H1 (cell line): ENCODE measurements around the gene KRT84. TPM values are rescaled to one million over a fixed set of nuclear protein-coding genes. Genes with fewer than 3 reads are reported as not detected.
"Not testable (repeated sequence)": the region's sequence is repeated elsewhere in the genome, so short reads cannot be mapped to it uniquely, and the experiment has no call there.

Experiments used
- CTCF ChIA-PET: fragments of 300-600 bp; sonication (Branson Sonifier 250); formaldehyde crosslinking; loops from one replicate; lab custom pipeline; 2021; ENCODE audit not compliant: partially characterized antibody; lab: Charles Lee
- POLR2A ChIA-PET: fragments of 300-600 bp; sonication (Branson Sonifier 250); formaldehyde crosslinking; loops from one replicate; lab custom pipeline; 2021; ENCODE audit warnings: inconsistent platforms; ENCODE audit not compliant: partially characterized antibody; lab: Charles Lee
- DNase-seq, 2 experiments: peaks; one replicate each; pipeline versions ENCODE4 v3.0.0 to v3.0.0-alpha.2; 2010 to 2022; ENCODE audit warnings: low spot score in 2 of 2, low read depth in 1 of 2, mixed read lengths in 1 of 2
- FAIRE-seq: peaks from 2 replicates; lab custom pipeline; 2011; peaks lifted over from hg19 to GRCh38; lab: Jason Lieb, UNC
- H2AFZ ChIP-seq: 2 replicates; pipeline ENCODE4 v1.8.1; 2012; ENCODE audit warnings: low read length, inconsistent platforms
- H2AK5ac ChIP-seq: 2 replicates; pipeline ENCODE4 v1.6.1; 2013; ENCODE audit warnings: low read depth, low read length
- H2BK120ac ChIP-seq: replicated peaks from 2 replicates; pipeline ENCODE3; 2013; ENCODE audit warnings: low read depth, low read length, inconsistent platforms
- H2BK12ac ChIP-seq: 2 replicates; pipeline ENCODE4 v1.6.1; 2013; ENCODE audit warnings: low read depth, low read length
- H2BK15ac ChIP-seq: 2 replicates; pipeline ENCODE4 v1.6.1; 2013; ENCODE audit warnings: low read length
- H2BK20ac ChIP-seq: 2 replicates; pipeline ENCODE4 v1.6.1; 2013; ENCODE audit warnings: low read length
- H2BK5ac ChIP-seq: 2 replicates; pipeline ENCODE4 v1.6.1; 2013; ENCODE audit warnings: low read depth, low read length
- H3K14ac ChIP-seq: 2 replicates; pipeline ENCODE4 v1.6.1; 2013; ENCODE audit warnings: inconsistent platforms; ENCODE audit not compliant: insufficient read length
- H3K18ac ChIP-seq: 2 replicates; pipeline ENCODE4 v1.6.1; 2013; ENCODE audit warnings: low read length; ENCODE audit errors: extremely low read depth
- H3K23ac ChIP-seq: 2 replicates; pipeline ENCODE4 v1.6.1; 2013; ENCODE audit warnings: inconsistent platforms; ENCODE audit not compliant: insufficient read length
- H3K23me2 ChIP-seq: 2 replicates; pipeline ENCODE4 v1.6.1; 2013; ENCODE audit warnings: low read depth, low read length
- H3K27ac ChIP-seq: 2 replicates; pipeline ENCODE4 v1.6.1; 2011; ENCODE audit warnings: low read depth, low read length, inconsistent platforms
- H3K27me3 ChIP-seq, 4 experiments: replicated peaks in 1 of 4; 1 replicate in 1 of 4; 2 replicates in 3 of 4; pipeline versions ENCODE4 v1.6.1 to v1.8.1; 2011 to 2013; ENCODE audit warnings: low read length in 3 of 4, mild to moderate bottlenecking in 3 of 4, inconsistent platforms in 2 of 4, mixed read lengths in 2 of 4, moderate library complexity in 1 of 4; ENCODE audit not compliant: control insufficient read depth in 3 of 4, insufficient read depth in 3 of 4; ENCODE audit errors: extremely low read depth in 1 of 4
- H3K36me3 ChIP-seq, 4 experiments: 2 replicates each; pipeline versions ENCODE4 v1.6.1 to v1.8.1; 2011 to 2013; ENCODE audit warnings: mild to moderate bottlenecking in 4 of 4, low read length in 3 of 4, moderate library complexity in 2 of 4, control low read depth in 1 of 4, inconsistent platforms in 1 of 4; ENCODE audit not compliant: insufficient read depth in 4 of 4, control insufficient read depth in 2 of 4
- H3K4ac ChIP-seq: replicated peaks from 2 replicates; pipeline ENCODE3; 2013; ENCODE audit warnings: low read length, low read depth, mixed read lengths, inconsistent platforms; ENCODE audit not compliant: insufficient read length
- H3K4me1 ChIP-seq, 4 experiments: replicated peaks in 1 of 4; 1 replicate in 1 of 4; 2 replicates in 3 of 4; pipeline versions ENCODE4 v1.6.1 to v1.8.1; 2011 to 2013; ENCODE audit warnings: low read length in 3 of 4, inconsistent platforms in 2 of 4, mixed read lengths in 1 of 4; ENCODE audit not compliant: insufficient read depth in 4 of 4, control insufficient read depth in 3 of 4
- H3K4me2 ChIP-seq, 2 experiments: 2 replicates each; pipeline versions ENCODE4 v1.6.1 to v1.8.1; 2011 to 2013; ENCODE audit warnings: low read depth in 2 of 2, low read length in 2 of 2, control low read depth in 1 of 2, inconsistent platforms in 1 of 2, mild to moderate bottlenecking in 1 of 2; ENCODE audit not compliant: insufficient read depth in 1 of 2
- H3K4me3 ChIP-seq, 4 experiments: fragments of 200-600, 300-600 bp in 1 of 4; sonication (generic), shearing (Covaris generic), sonication (Bioruptor Twin) in 1 of 4; 2 replicates each; pipeline versions ENCODE4 v1.5.1 to v1.8.1; 2011 to 2016; ENCODE audit warnings: low read length in 4 of 4, low read depth in 3 of 4, control low read depth in 2 of 4, inconsistent platforms in 2 of 4, mild to moderate bottlenecking in 2 of 4, mixed read lengths in 1 of 4, moderate library complexity in 1 of 4; ENCODE audit not compliant: insufficient read depth in 2 of 4; ENCODE audit errors: extremely low read depth in 1 of 4
- H3K56ac ChIP-seq: replicated peaks from 2 replicates; pipeline ENCODE3; 2013; ENCODE audit warnings: low read depth, mild to moderate bottlenecking, mixed read lengths, low read length, inconsistent platforms; ENCODE audit not compliant: insufficient read length
- H3K79me1 ChIP-seq: 2 replicates; pipeline ENCODE4 v1.6.1; 2013; ENCODE audit warnings: low read depth, low read length, control low read depth
- H3K79me2 ChIP-seq, 2 experiments: 2 replicates each; pipeline versions ENCODE4 v1.6.1 to v1.8.1; 2012 to 2013; ENCODE audit warnings: low read length in 2 of 2, mild to moderate bottlenecking in 2 of 2, inconsistent platforms in 1 of 2; ENCODE audit not compliant: insufficient read depth in 2 of 2, control insufficient read depth in 1 of 2
- H3K9ac ChIP-seq, 4 experiments: replicated peaks in 1 of 4; 1 replicate in 1 of 4; 2 replicates in 3 of 4; pipeline versions ENCODE4 v1.6.1 to v1.8.1; 2011 to 2013; ENCODE audit warnings: low read depth in 3 of 4, low read length in 3 of 4, control low read depth in 2 of 4, mild to moderate bottlenecking in 2 of 4, moderate library complexity in 2 of 4, inconsistent platforms in 1 of 4; ENCODE audit errors: extremely low read depth in 1 of 4
- H3K9me3 ChIP-seq, 2 experiments: 2 replicates each; pipeline versions ENCODE4 v1.6.1 to v1.8.1; 2012 to 2013; ENCODE audit warnings: mild to moderate bottlenecking in 2 of 2, moderate library complexity in 2 of 2, control low read depth in 1 of 2, inconsistent platforms in 1 of 2, low read depth in 1 of 2, low read length in 1 of 2, mixed read lengths in 1 of 2; ENCODE audit not compliant: insufficient read depth in 2 of 2
- H4K20me1 ChIP-seq, 2 experiments: replicated peaks in 1 of 2; 2 replicates each; pipeline versions ENCODE3 to v1.8.1; 2011 to 2013; ENCODE audit warnings: inconsistent platforms in 2 of 2, low read length in 2 of 2, mild to moderate bottlenecking in 1 of 2; ENCODE audit not compliant: insufficient read depth in 2 of 2, control insufficient read depth in 1 of 2
- H4K5ac ChIP-seq: 2 replicates; pipeline ENCODE4 v1.6.1; 2013; ENCODE audit warnings: low read length, low read depth, mixed read lengths, inconsistent platforms; ENCODE audit not compliant: insufficient read length
- H4K8ac ChIP-seq: 2 replicates; pipeline ENCODE4 v1.8.0; 2013; ENCODE audit warnings: mild to moderate bottlenecking, moderate library complexity, low read length, inconsistent platforms; ENCODE audit not compliant: insufficient read depth; ENCODE audit errors: extremely low read depth
- H4K91ac ChIP-seq: replicated peaks from 2 replicates; pipeline ENCODE3; 2013; ENCODE audit warnings: low read length, mixed read lengths, inconsistent platforms; ENCODE audit not compliant: insufficient read length
- WGBS, 2 experiments: shearing (Covaris generic) in 1 of 2; methylation state at CpG; one replicate each; pipeline versions ENCODE4 v1.1.6 to v1.1.7; 2013 to 2015; ENCODE audit warnings: low lambda C conversion rate in 2 of 2, mixed read lengths in 2 of 2, inconsistent platforms in 1 of 2, low coverage in 1 of 2, missing lambda C conversion rate in 1 of 2; ENCODE audit not compliant: insufficient replicate concordance in 2 of 2, insufficient coverage in 1 of 2, insufficient read length in 1 of 2; ENCODE audit errors: extremely low coverage in 1 of 2, missing lambda C conversion rate in 1 of 2; 5-methylcytosine and 5-hydroxymethylcytosine counted together
- polyA plus RNA-seq, 7 experiments: library from polyadenylated mRNA; depleted of rRNA in 3 of 7; stranded (reverse) in 5 of 7; unstranded in 2 of 7; fragments of >200 nt in 5 of 7; fragments of 200-250 nt in 2 of 7; gene quantifications; 1 replicate in 5 of 7; 2 replicates in 1 of 7; 4 replicates in 1 of 7; pipeline versions ENCODE4 v1.2.1 to v1.2.3, GENCODE V29; 2011 to 2013; ENCODE audit warnings: missing spikeins in 2 of 7, mixed read lengths in 2 of 7
- total RNA-seq: library from RNA; stranded (reverse); fragmentation: NEBNext Ultra II Directional; extraction: Animal tissue kit (Norgen Biotek cat#: 25700); gene quantifications from 2 replicates; pipeline ENCODE4 v1.2.1, GENCODE V29; 2021

Gene KRT84
- total and polyA plus RNA-seq, 2 of the 8 experiments (the other 6 are each of a cell fraction or from before 2014, with no cell fraction given) = not detected

GRCh38 chr12:52410589-52411248 is 25.3 kb upstream of the KRT84 start:
- H4K20me1 ChIP-seq, H4K8ac ChIP-seq, POLR2A ChIA-PET, H3K79me1 ChIP-seq, H3K56ac ChIP-seq, H3K27me3 ChIP-seq, H2BK12ac ChIP-seq, H3K23me2 ChIP-seq, H2BK20ac ChIP-seq, H3K36me3 ChIP-seq, H2AFZ ChIP-seq, H2BK120ac ChIP-seq, H3K4ac ChIP-seq, H3K9ac ChIP-seq, H3K4me2 ChIP-seq, H3K79me2 ChIP-seq, H3K27ac ChIP-seq, H4K5ac ChIP-seq, DNase-seq, H3K4me1 ChIP-seq, H3K18ac ChIP-seq, FAIRE-seq, H2AK5ac ChIP-seq, H3K4me3 ChIP-seq, H4K91ac ChIP-seq, H2BK15ac ChIP-seq, H2BK5ac ChIP-seq, H3K23ac ChIP-seq, H3K14ac ChIP-seq: not testable (repeated sequence)
- no CpG with 5 or more reads among the region's 1 CpG for WGBS, 2 experiments
- CTCF ChIA-PET = interaction anchor here (7.8 kb wide), 1 partner anchor 15 kb away, joined by 46 read pairs; no protein-coding TSS in a partner anchor
- peaks cover 2 to 11% of the 10 kb centered on the region in 2 experiments; a peak in 1 of 4 replicates for H3K9me3 ChIP-seq
